K562 (cell line): ENCODE results near the gene TFPI. TPM values are rescaled to one million over a fixed set of nuclear protein-coding genes. Genes with fewer than 3 reads are reported as not detected.

Source experiments
- ATAC-seq: fragments of 200-7000 bp; cut with Tn5 transposase; 3 replicates; pipeline ENCODE4 v1.9.1; 2020; ENCODE audit warnings: moderate library complexity
- BruUV-seq: library from RNA; stranded (reverse); fragments of 400-500 nt; replicated peaks from 2 replicates; lab custom pipeline; 2021; lab: Mats Ljungman, UMichigan
- CTCF ChIA-PET: fragments of 300-600 bp; formaldehyde crosslinking; extraction: SDS; loops from one replicate; lab custom pipeline; 2021; ENCODE audit warnings: low intra/inter-chr PET ratio; lab: Yijun Ruan, JAX
- POLR2A ChIA-PET: fragments of 300-600, 350-650 bp; sonication (Branson Sonifier 250); formaldehyde crosslinking; extraction: SDS; loops from one replicate; lab custom pipeline; 2021; ENCODE audit warnings: antibody characterized with exemption, inconsistent platforms; lab: Yijun Ruan, JAX
- DNase-seq, 4 experiments: peaks; one replicate each; pipeline versions ENCODE4 v3.0.0 to v3.0.0-alpha.2; 2011 to 2018; ENCODE audit warnings: low spot score in 3 of 4, mixed read lengths in 3 of 4; ENCODE audit errors: extremely low read depth in 1 of 4
- FAIRE-seq: peaks from 2 replicates; lab custom pipeline; 2011; peaks lifted over from hg19 to GRCh38; lab: Jason Lieb, UNC
- H2AFZ ChIP-seq: 2 replicates; pipeline ENCODE4 v1.6.0; 2011; ENCODE audit warnings: low read depth, low read length, control low read depth, inconsistent platforms
- H3K27ac ChIP-seq: fragments of 200-600 bp; 3 replicates; pipeline ENCODE4 v1.8.0; 2011; ENCODE audit warnings: low read depth, mild to moderate bottlenecking, control low read depth, inconsistent platforms, low read length, moderate library complexity, mixed read lengths; ENCODE audit errors: extremely low read depth
- H3K27me3 ChIP-seq, 2 experiments: fragments of 300-600 bp in 1 of 2; 2 replicates in 1 of 2; 3 replicates in 1 of 2; pipeline versions ENCODE4 v1.6.0 to v1.8.0; 2011; ENCODE audit warnings: inconsistent platforms in 2 of 2, low read length in 2 of 2, mild to moderate bottlenecking in 1 of 2, mixed read lengths in 1 of 2, moderate library complexity in 1 of 2; ENCODE audit not compliant: control insufficient read depth in 2 of 2, insufficient read depth in 2 of 2
- H3K36me3 ChIP-seq: fragments of 300-600 bp; 3 replicates; pipeline ENCODE4 v1.8.0; 2011; ENCODE audit warnings: mild to moderate bottlenecking, low read length, inconsistent platforms; ENCODE audit not compliant: control insufficient read depth, insufficient read depth
- H3K4me1 ChIP-seq, 2 experiments: fragments of 200-600 bp in 1 of 2; replicated peaks in 1 of 2; 2 replicates in 1 of 2; 3 replicates in 1 of 2; pipeline versions ENCODE4 v1.5.1 to v1.8.0; 2011; ENCODE audit warnings: inconsistent platforms in 2 of 2, low read length in 2 of 2, mild to moderate bottlenecking in 1 of 2, mixed read lengths in 1 of 2, moderate library complexity in 1 of 2; ENCODE audit not compliant: control insufficient read depth in 2 of 2, insufficient read depth in 2 of 2
- H3K4me2 ChIP-seq: 2 replicates; pipeline ENCODE4 v1.6.1; 2011; ENCODE audit warnings: low read length, control low read depth, inconsistent platforms, mixed read lengths; ENCODE audit not compliant: insufficient read depth
- H3K4me3 ChIP-seq: fragments of 200-600 bp; sonication (generic), shearing (Covaris generic); 2 replicates; pipeline ENCODE4 v1.5.1; 2016; ENCODE audit warnings: control low read depth, inconsistent platforms
- H3K79me2 ChIP-seq: fragments of 200-600 bp; 3 replicates; pipeline ENCODE4 v1.8.0; 2011; ENCODE audit warnings: low read length, inconsistent platforms; ENCODE audit not compliant: control insufficient read depth, insufficient read depth
- H3K9ac ChIP-seq, 2 experiments: 2 replicates each; pipeline versions ENCODE4 v1.6.0 to v1.6.1; 2011; ENCODE audit warnings: low read depth in 2 of 2, low read length in 2 of 2, control low read depth in 1 of 2, inconsistent platforms in 1 of 2, mild to moderate bottlenecking in 1 of 2, mixed read lengths in 1 of 2; ENCODE audit not compliant: insufficient read depth in 1 of 2
- H3K9me1 ChIP-seq: one replicate; pipeline ENCODE4 v1.6.0; 2011; ENCODE audit warnings: inconsistent platforms, mild to moderate bottlenecking, low read length, moderate library complexity; ENCODE audit not compliant: control insufficient read depth, insufficient read depth
- H3K9me3 ChIP-seq: replicated peaks from 2 replicates; pipeline ENCODE4 v1.5.1; 2011; ENCODE audit warnings: low read depth, low read length, inconsistent platforms; ENCODE audit not compliant: control insufficient read depth, insufficient read depth
- H4K20me1 ChIP-seq: replicated peaks from 2 replicates; pipeline ENCODE4 v1.6.1; 2011; ENCODE audit warnings: low read length, inconsistent platforms, mixed read lengths; ENCODE audit not compliant: control insufficient read depth, insufficient read depth
- SIX5 ChIP-seq, 2 experiments: IDR thresholded peaks; 2 replicates each; pipeline ENCODE4 v1.6.1; 2011; ENCODE audit warnings: low read length in 2 of 2, borderline replicate concordance in 1 of 2, low read depth in 1 of 2, mild to moderate bottlenecking in 1 of 2, moderate library complexity in 1 of 2; ENCODE audit not compliant: insufficient read depth in 1 of 2
- TGIF2 ChIP-seq: sonication (generic); formaldehyde crosslinking; IDR thresholded peaks from 2 replicates; pipeline ENCODE4 v1.8.1; 2022; ENCODE audit warnings: mild to moderate bottlenecking, missing genetic modification reagents, moderate library complexity
- WGBS: fragments of 100-300 bp; shearing (Covaris generic); methylation state at CpG from one replicate; pipeline ENCODE4 v1.1.6; 2016; ENCODE audit warnings: low coverage, mixed read lengths; ENCODE audit not compliant: insufficient coverage; ENCODE audit errors: missing lambda C conversion rate; 5-methylcytosine and 5-hydroxymethylcytosine counted together
- in situ Hi-C: fragments of 300-500 bp; cut with MboI; formaldehyde crosslinking; loops from 4 replicates; pipeline ENCODE4 v1.15.0; 2018; ENCODE audit warnings: inconsistent platforms, mixed read lengths
- intact Hi-C: fragments of 100-400 bp; cut with micrococcal nuclease; formaldehyde crosslinking; loops from 2 replicates; pipeline ENCODE4 v1.14.2; 2022
- polyA plus RNA-seq, 8 experiments: library from polyadenylated mRNA; depleted of rRNA in 4 of 8; stranded (reverse) in 5 of 8; unstranded in 3 of 8; fragments of >200 nt; fragmentation: Nextera tagmentation in 2 of 8; fragmentation: Illumina TruSeq in 1 of 8; extraction: Ambion mirVana in 2 of 8; extraction: Trizol in 1 of 8; gene quantifications; 2 replicates each; pipeline versions ENCODE4 v1.2.1 to v1.2.3, GENCODE V29; 2011 to 2014; ENCODE audit warnings: inconsistent platforms in 1 of 8, missing spikeins in 1 of 8
- total RNA-seq, 7 experiments: library from RNA; depleted of rRNA in 6 of 7; stranded (reverse); fragments of >200 nt in 6 of 7; fragmentation: Illumina TruSeq in 2 of 7; extraction: Trizol in 2 of 7; gene quantifications; 2 replicates each; pipeline versions ENCODE4 v1.2.1 to v1.2.3, GENCODE V29; 2011 to 2021; ENCODE audit warnings: low replicate concordance in 1 of 7
- TF ChIP-seq, protein P1 (sequence below): sonication (generic); formaldehyde crosslinking; IDR thresholded peaks from 2 replicates; pipeline ENCODE4 v1.8.0; 2023; ENCODE audit warnings: mild to moderate bottlenecking, missing genetic modification reagents

Gene TFPI
- total and polyA plus RNA-seq, 9 of the 15 experiments (the other 6 are each of a cell fraction or from before 2014, with no cell fraction given) = 53.5 to 219 (median 100) TPM

DNA sequence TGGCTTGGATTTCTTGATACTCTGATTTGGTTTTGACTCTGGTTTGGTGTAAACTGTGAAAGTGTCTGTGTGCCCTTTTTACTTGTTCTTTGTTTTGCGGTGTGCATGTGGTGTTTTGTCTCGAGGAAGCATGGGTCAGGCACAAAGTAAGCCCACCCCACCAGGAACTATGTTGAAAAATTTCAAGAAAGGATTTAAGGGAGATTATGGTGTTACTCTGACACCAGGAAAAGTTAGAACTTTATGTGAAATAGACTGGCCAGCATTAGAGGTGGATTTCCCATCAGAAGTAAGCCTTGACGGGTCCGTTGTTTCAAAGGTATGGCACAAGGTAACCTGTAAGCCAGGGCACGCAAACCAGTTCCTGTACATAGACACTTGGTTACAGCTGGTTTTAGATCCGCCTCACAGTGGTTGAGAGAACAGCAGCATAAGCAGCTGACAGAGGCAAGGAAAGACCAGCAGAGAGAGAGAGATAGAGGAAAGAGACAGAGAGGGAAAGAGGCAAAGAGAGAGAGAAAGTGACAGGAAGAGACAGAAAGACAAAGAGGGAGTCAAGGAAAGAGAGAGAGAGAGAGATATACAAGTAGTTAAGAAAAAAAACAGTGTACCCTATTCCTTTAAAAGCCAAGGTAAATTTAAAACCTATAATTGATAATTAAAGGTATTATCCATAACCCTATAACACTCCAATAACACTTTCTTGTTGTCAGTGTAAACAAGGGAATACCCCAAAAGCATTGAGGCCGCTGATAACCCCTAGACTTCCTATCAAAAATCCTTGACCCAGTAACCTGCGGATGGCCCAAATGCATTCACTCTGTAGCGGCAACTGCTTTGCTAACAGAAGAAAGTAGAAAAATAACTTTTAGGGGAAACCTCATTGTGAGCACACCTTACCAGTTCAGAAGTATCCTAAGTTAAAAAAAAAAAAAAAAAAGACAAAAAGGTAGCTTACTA, 42.6 kb downstream of the TFPI start:
- ATAC-seq = no peak
- intact Hi-C loops = no loop called here

More for the DNA sequence above, 42.6 kb downstream of the TFPI start:
- H3K4me2 ChIP-seq = peak overlapping the region; percentile 8; the same call in 1 of the 2 replicates
- WGBS = 83% methylated on average over 9 of the region's 9 CpGs
- ChIA-PET POLR2A (interaction anchor here (0.9 kb wide), 1 partner anchor 36 kb away, joined by 3 read pairs; no protein-coding TSS in a partner anchor), CTCF (interaction anchor here (0.7 to 0.9 kb wide), 2 partner anchors 11 to 675 kb away, joined by 3 to 4 read pairs; no protein-coding TSS in a partner anchor)
- H3K4me1 ChIP-seq = peaks cover 0 to 5% of the 10 kb centered on the region in 2 experiments; a peak in 2 of 5 replicates
- DNase-seq (no peak), FAIRE-seq (no peak)
- H3K27ac ChIP-seq = no peak overlapping the region
- H3K4me3 ChIP-seq = no peak overlapping the region
- no peaks in the 10 kb centered on the region for H4K20me1 ChIP-seq
- no peak overlapping the region for H2AFZ ChIP-seq
- no peaks in the 10 kb centered on the region for H3K9me1 ChIP-seq
- no peaks in the 10 kb centered on the region for H3K79me2 ChIP-seq
- TF ChIP-seq, protein P1, sequence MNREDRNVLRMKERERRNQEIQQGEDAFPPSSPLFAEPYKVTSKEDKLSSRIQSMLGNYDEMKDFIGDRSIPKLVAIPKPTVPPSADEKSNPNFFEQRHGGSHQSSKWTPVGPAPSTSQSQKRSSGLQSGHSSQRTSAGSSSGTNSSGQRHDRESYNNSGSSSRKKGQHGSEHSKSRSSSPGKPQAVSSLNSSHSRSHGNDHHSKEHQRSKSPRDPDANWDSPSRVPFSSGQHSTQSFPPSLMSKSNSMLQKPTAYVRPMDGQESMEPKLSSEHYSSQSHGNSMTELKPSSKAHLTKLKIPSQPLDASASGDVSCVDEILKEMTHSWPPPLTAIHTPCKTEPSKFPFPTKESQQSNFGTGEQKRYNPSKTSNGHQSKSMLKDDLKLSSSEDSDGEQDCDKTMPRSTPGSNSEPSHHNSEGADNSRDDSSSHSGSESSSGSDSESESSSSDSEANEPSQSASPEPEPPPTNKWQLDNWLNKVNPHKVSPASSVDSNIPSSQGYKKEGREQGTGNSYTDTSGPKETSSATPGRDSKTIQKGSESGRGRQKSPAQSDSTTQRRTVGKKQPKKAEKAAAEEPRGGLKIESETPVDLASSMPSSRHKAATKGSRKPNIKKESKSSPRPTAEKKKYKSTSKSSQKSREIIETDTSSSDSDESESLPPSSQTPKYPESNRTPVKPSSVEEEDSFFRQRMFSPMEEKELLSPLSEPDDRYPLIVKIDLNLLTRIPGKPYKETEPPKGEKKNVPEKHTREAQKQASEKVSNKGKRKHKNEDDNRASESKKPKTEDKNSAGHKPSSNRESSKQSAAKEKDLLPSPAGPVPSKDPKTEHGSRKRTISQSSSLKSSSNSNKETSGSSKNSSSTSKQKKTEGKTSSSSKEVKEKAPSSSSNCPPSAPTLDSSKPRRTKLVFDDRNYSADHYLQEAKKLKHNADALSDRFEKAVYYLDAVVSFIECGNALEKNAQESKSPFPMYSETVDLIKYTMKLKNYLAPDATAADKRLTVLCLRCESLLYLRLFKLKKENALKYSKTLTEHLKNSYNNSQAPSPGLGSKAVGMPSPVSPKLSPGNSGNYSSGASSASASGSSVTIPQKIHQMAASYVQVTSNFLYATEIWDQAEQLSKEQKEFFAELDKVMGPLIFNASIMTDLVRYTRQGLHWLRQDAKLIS (CRISPR knock-in tag) = 0 out of 2 replicates have a peak, but pooled peaks have one; percentile 43
- TF ChIP-seq SIX5 (IDR thresholded peaks at IDR 0.05; ENCODE audit: borderline replicate concordance in 1 of 2, insufficient read depth in 1 of 2, low read depth in 1 of 2, low read length in 2 of 2) = no peak
- peak; percentile 63; the same call in 1 of the 2 replicates for TF ChIP-seq TGIF2 (CRISPR knock-in tag)
- BruUV-seq = no TSS peak
- H3K27me3 ChIP-seq = no peaks in the 10 kb centered on the region
- in situ Hi-C loops = loop anchor here (25.0 kb wide), 1 partner anchor 1901 kb away; no protein-coding TSS in a partner anchor
- H3K36me3 ChIP-seq = no peaks in the 10 kb centered on the region; the same call in 2 of the 3 replicates
- no peak overlapping the region for H3K9ac ChIP-seq
- peaks cover 34% of the 10 kb centered on the region for H3K9me3 ChIP-seq
